Caco-2 (cell line): Measurements from ENCODE around the gene FHOD3. TPM values are rescaled to one million over a fixed set of nuclear protein-coding genes. Genes with fewer than 3 reads are reported as not detected.

Source experiments
- BruUV-seq: library from RNA; stranded (reverse); fragments of 400-500 nt; replicated peaks from 2 replicates; lab custom pipeline; 2021; lab: Mats Ljungman, UMichigan
- CTCF ChIA-PET: fragments of 300-600 bp; sonication (Branson Sonifier 250); formaldehyde crosslinking; loops from one replicate; lab custom pipeline; 2022; ENCODE audit warnings: antibody characterized with exemption; lab: Charles Lee
- POLR2A ChIA-PET: fragments of 300-600 bp; sonication (Branson Sonifier 250); formaldehyde crosslinking; loops from one replicate; lab custom pipeline; 2022; ENCODE audit warnings: antibody characterized with exemption; lab: Charles Lee
- DNase-seq, 2 experiments: peaks; one replicate each; pipeline versions ENCODE4 v3.0.0 to v3.0.0-alpha.2; 2020 to 2022
- H3K27me3 ChIP-seq: replicated peaks from 2 replicates; pipeline ENCODE4 v1.6.0; 2011; ENCODE audit warnings: low read length; ENCODE audit not compliant: control insufficient read depth, insufficient read depth
- H3K36me3 ChIP-seq: 2 replicates; pipeline ENCODE4 v1.5.1; 2011; ENCODE audit warnings: low read length; ENCODE audit not compliant: control insufficient read depth, insufficient read depth
- H3K4me1 ChIP-seq: fragments of 250-450 bp; sonication (Bioruptor Pico); 2 replicates; pipeline ENCODE4 v1.5.1; 2020; ENCODE audit warnings: mild to moderate bottlenecking
- H3K4me3 ChIP-seq: 2 replicates; pipeline ENCODE4 v1.5.1; 2011; ENCODE audit warnings: low read depth, mild to moderate bottlenecking, control low read depth, low read length
- H3K9me3 ChIP-seq: fragments of 250-450 bp; sonication (Bioruptor Pico); 2 replicates; pipeline ENCODE4 v1.5.1; 2020; ENCODE audit warnings: mild to moderate bottlenecking, moderate library complexity
- H3K27ac Mint-ChIP-seq: one replicate; pipeline ENCODE4 v1.8.0; 2022; ENCODE audit warnings: mixed read lengths; ENCODE audit not compliant: unreplicated experiment
- H3K27me3 Mint-ChIP-seq: one replicate; pipeline ENCODE4 v1.8.0; 2022; ENCODE audit warnings: mixed read lengths; ENCODE audit not compliant: insufficient read depth, unreplicated experiment
- H3K36me3 Mint-ChIP-seq: one replicate; pipeline ENCODE4 v1.8.0; 2022; ENCODE audit warnings: mild to moderate bottlenecking, mixed read lengths; ENCODE audit not compliant: insufficient read depth, unreplicated experiment
- H3K4me1 Mint-ChIP-seq: one replicate; pipeline ENCODE4 v1.8.0; 2022; ENCODE audit warnings: low read depth, mixed read lengths; ENCODE audit not compliant: unreplicated experiment
- H3K4me3 Mint-ChIP-seq: one replicate; pipeline ENCODE4 v1.8.0; 2022; ENCODE audit warnings: mild to moderate bottlenecking, moderate library complexity, mixed read lengths; ENCODE audit not compliant: unreplicated experiment
- H3K9me3 Mint-ChIP-seq: one replicate; pipeline ENCODE4 v1.8.0; 2022; ENCODE audit warnings: mixed read lengths; ENCODE audit not compliant: unreplicated experiment
- CTCF ChIP-seq, 2 experiments: fragments of 200-600 bp in 1 of 2; IDR thresholded peaks; 1 replicate in 1 of 2; 2 replicates in 1 of 2; pipeline versions ENCODE4 v1.5.1 to v1.8.0; 2011 to 2022; ENCODE audit warnings: antibody characterized with exemption in 1 of 2, control low read depth in 1 of 2, inconsistent platforms in 1 of 2, low read depth in 1 of 2, low read length in 1 of 2, mild to moderate bottlenecking in 1 of 2, moderate library complexity in 1 of 2; ENCODE audit not compliant: insufficient read depth in 1 of 2, severe bottlenecking in 1 of 2, unreplicated experiment in 1 of 2
- intact Hi-C: fragments of 100-400 bp; cut with micrococcal nuclease; formaldehyde crosslinking; loops from one replicate; pipeline ENCODE4 v1.10.0; 2022; ENCODE audit not compliant: unreplicated experiment
- total RNA-seq: library from RNA; stranded (reverse); gene quantifications from 2 replicates; pipeline ENCODE4 v1.2.3, GENCODE V29; 2022

FHOD3 gene
- total RNA-seq, 1 experiment from 2014 or later = not detected

DNA sequence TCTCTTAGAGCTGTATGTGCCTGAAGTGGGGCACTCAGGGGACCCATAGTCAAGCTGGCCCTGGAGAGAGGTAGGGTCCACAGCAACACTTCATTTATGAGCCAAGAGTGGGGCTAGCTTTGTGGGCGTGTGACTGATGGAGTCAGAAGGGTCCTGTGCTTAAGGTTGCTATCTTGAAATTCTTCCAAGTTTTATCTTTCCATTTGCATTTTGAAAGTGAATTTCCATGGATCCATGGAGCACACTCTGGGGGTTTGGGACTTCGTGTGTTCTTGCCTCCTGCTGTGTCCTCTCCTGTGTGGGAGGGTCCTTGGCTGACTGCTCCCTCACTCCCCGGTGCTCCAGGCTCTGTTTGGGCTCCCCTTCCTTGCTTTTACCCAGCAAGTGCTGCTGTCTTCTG is 50.8 kb downstream of the FHOD3 start:
- H3K27me3 Mint-ChIP-seq = peaks cover 9% of the 10 kb centered on the region
- BruUV-seq = no TSS peak
- no peak for DNase-seq
- H3K4me1 ChIP-seq = no peaks in the 10 kb centered on the region
- H3K4me1 Mint-ChIP-seq = no peaks in the 10 kb centered on the region
- H3K27me3 ChIP-seq = no peaks in the 10 kb centered on the region
- H3K9me3 Mint-ChIP-seq = no peaks in the 10 kb centered on the region
- H3K4me3 Mint-ChIP-seq = no peak overlapping the region
- TF ChIP-seq CTCF (IDR thresholded peaks at IDR 0.05; ENCODE audit: insufficient read depth in 1 of 2, low read depth in 1 of 2, low read length in 1 of 2, severe bottlenecking in 1 of 2, unreplicated experiment in 1 of 2) = no peak
- H3K9me3 ChIP-seq = no peaks in the 10 kb centered on the region
- H3K36me3 Mint-ChIP-seq = no peaks in the 10 kb centered on the region
- POLR2A ChIA-PET = no interaction called here
- CTCF ChIA-PET = no interaction called here
- no peak overlapping the region for H3K4me3 ChIP-seq
- intact Hi-C loops = no loop called here
- H3K36me3 ChIP-seq = no peaks in the 10 kb centered on the region
- no peak overlapping the region for H3K27ac Mint-ChIP-seq

- Mint-ChIP-seq H3K4me3 (no peak overlapping the region), H3K36me3 (no peaks in the 10 kb centered on the region), H3K27me3 (peaks cover 9% of the 10 kb centered on the region), H3K27ac (no peak overlapping the region), H3K4me1 (no peaks in the 10 kb centered on the region), H3K9me3 (no peaks in the 10 kb centered on the region)
- Histone ChIP-seq H3K36me3 (no peaks in the 10 kb centered on the region), H3K4me1 (no peaks in the 10 kb centered on the region), H3K9me3 (no peaks in the 10 kb centered on the region), H3K27me3 (no peaks in the 10 kb centered on the region), H3K4me3 (no peak overlapping the region)
- POLR2A ChIA-PET = no interaction called here
- CTCF ChIA-PET = no interaction called here
- BruUV-seq = no TSS peak
- DNase-seq = no peak
- no peak for TF ChIP-seq CTCF (IDR thresholded peaks at IDR 0.05; ENCODE audit: insufficient read depth in 1 of 2, low read depth in 1 of 2, low read length in 1 of 2, severe bottlenecking in 1 of 2, unreplicated experiment in 1 of 2)
- intact Hi-C loops = no loop called here
These were observed 51.5 kb downstream of the FHOD3 start for GRCh38 chr18:36348971-36349417.

- Mint-ChIP-seq H3K4me3 (no peak overlapping the region), H3K27me3 (peaks cover 9% of the 10 kb centered on the region), H3K9me3 (no peaks in the 10 kb centered on the region), H3K36me3 (no peaks in the 10 kb centered on the region), H3K27ac (no peak overlapping the region), H3K4me1 (no peaks in the 10 kb centered on the region)
- no TSS peak for BruUV-seq
- Histone ChIP-seq H3K9me3 (no peaks in the 10 kb centered on the region), H3K36me3 (no peaks in the 10 kb centered on the region), H3K4me1 (no peaks in the 10 kb centered on the region), H3K27me3 (no peaks in the 10 kb centered on the region), H3K4me3 (no peak overlapping the region)
- ChIA-PET POLR2A (no interaction called here), CTCF (no interaction called here)
- no peak for TF ChIP-seq CTCF (IDR thresholded peaks at IDR 0.05; ENCODE audit: insufficient read depth in 1 of 2, low read depth in 1 of 2, low read length in 1 of 2, severe bottlenecking in 1 of 2, unreplicated experiment in 1 of 2)
- no peak for DNase-seq
- intact Hi-C loops = no loop called here
These were observed 52.0 kb downstream of the FHOD3 start for GRCh38 chr18:36349552-36349951.
